Stomach (tissue), 4 donors: ENCODE results near the gene IGLL1.

Experiments
- CTCF ChIP-seq, 7 experiments: fragments of 450-650 bp in 4 of 7; fragments of 200-600 bp in 3 of 7; sonication (generic) in 3 of 7; IDR thresholded peaks; one replicate each; pipeline ENCODE4 v1.5.1; 2016 to 2019; ENCODE audit warnings: antibody characterized with exemption in 7 of 7, control low read depth in 2 of 7, mild to moderate bottlenecking in 1 of 7
- POLR2A ChIP-seq, 4 donors: fragments of 450-650 bp; IDR thresholded peaks; one replicate each; pipeline ENCODE4 v1.6.1; 2016; ENCODE audit warnings: antibody characterized with exemption in 4 of 4, control low read depth in 2 of 4, mild to moderate bottlenecking in 1 of 4, moderate library complexity in 1 of 4

DNA sequence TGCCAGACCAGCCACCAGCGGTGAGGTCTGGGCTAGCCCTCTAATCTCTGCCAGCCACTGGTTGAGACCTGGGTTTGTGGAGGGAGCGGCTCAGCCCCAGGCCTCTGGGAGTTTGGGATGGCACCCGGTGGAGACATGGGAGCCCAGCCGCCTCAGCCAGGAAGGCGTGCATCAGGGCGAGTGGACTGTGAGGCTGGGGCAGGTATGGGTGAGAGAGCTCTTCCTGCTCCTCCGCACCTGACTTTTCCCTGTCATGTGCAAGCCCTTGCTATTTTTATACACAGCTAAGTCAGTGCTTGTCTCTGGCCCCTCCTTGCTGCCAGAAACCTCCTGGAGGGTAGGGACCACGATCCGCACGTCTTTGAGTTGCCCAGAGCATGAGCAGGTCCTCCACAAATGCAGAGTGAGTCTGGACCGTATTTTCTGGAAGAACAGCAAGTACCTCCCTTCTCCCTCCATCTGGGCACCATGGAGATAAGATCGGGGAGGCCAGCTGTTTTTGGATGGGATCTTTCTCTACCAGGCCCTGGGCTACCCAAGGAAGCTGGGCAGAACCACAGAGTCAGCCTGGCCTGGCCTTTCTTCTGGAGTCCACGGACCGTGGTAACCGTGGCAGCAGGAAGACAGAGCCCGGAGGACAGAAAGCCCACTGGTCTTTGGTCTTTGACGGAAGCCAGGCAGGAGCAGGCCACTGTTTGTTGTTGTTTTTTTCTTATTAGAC lies 53.3 kb downstream of the IGLL1 start:
- TF ChIP-seq CTCF (IDR thresholded peaks at IDR 0.05): no peak
- TF ChIP-seq POLR2A (IDR thresholded peaks at IDR 0.05): no peak
